Measurements from ENCODE around the gene TAF1L.
"Not testable (repeated sequence)": the region's sequence is repeated elsewhere in the genome, so short reads cannot be mapped to it uniquely, and the experiment has no call there.

Gene TAF1L, protein sequence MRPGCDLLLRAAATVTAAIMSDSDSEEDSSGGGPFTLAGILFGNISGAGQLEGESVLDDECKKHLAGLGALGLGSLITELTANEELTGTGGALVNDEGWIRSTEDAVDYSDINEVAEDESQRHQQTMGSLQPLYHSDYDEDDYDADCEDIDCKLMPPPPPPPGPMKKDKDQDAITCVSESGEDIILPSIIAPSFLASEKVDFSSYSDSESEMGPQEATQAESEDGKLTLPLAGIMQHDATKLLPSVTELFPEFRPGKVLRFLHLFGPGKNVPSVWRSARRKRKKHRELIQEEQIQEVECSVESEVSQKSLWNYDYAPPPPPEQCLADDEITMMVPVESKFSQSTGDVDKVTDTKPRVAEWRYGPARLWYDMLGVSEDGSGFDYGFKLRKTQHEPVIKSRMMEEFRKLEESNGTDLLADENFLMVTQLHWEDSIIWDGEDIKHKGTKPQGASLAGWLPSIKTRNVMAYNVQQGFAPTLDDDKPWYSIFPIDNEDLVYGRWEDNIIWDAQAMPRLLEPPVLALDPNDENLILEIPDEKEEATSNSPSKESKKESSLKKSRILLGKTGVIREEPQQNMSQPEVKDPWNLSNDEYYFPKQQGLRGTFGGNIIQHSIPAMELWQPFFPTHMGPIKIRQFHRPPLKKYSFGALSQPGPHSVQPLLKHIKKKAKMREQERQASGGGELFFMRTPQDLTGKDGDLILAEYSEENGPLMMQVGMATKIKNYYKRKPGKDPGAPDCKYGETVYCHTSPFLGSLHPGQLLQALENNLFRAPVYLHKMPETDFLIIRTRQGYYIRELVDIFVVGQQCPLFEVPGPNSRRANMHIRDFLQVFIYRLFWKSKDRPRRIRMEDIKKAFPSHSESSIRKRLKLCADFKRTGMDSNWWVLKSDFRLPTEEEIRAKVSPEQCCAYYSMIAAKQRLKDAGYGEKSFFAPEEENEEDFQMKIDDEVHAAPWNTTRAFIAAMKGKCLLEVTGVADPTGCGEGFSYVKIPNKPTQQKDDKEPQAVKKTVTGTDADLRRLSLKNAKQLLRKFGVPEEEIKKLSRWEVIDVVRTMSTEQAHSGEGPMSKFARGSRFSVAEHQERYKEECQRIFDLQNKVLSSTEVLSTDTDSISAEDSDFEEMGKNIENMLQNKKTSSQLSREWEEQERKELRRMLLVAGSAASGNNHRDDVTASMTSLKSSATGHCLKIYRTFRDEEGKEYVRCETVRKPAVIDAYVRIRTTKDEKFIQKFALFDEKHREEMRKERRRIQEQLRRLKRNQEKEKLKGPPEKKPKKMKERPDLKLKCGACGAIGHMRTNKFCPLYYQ (N-terminal part only)

DNA sequence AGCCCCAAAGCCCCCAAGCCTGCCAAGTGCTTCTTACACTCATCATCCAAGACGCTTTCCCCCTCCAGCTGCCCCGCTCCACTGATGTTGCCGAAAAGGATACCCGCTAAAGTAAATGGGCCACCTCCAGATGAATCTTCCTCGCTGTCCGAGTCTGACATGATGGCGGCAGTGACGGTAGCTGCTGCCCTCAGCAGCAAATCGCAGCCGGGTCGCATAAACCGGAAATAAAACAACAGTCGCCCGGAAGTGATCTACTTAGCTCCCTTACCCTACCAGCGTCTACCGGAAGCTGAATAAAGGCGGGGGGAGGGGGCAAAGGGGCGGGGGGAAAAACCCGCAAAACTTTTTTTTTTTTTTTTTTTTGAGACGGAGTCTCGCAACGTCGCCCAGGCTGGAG is at the start of gene TAF1L:
TAF1L (minus strand) TSS at position 308 of the 400 bp plus-strand sequence; CDS start at position 218, 90 bp downstream.
- no peak for DNase-seq

DNA sequence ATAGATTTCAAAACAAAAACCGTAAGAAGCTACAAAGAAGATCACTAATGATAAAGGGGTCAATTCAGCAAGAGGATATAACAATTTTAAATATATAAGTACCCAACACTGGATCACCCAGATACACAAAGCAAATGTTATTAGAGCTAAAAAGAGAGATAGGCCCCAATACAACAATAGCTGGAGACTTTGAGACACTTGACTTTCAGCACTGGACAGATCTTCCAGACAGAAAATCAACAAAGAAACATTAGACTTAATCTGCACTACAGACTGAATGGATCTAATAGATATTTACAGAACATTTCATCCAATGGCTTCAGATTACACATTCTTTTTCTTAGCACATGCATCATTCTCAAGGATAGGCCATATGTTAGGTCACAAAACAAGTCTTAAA is 46.3 kb upstream of the TAF1L start:
- DNase-seq = no peak

DNA sequence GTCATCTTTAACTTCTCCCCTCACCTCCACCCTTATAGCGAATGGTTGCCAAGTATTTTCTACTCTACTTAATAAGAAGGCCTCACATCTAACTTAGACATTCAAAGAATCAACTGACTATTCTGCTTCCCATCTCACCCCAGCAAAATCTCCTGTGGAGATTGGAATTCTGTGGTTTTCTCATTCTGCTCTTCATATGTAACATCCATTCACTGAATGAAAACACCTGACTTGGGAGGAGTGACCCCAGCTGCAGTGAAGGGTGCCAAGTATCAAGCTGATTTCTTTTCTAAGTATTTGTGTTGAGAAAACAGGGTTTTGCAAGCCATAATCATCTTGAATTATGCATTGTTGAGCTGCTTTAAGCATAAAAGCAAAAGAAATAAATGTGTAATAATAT is 42.5 kb upstream of the TAF1L start:
- DNase-seq = no peak

DNA sequence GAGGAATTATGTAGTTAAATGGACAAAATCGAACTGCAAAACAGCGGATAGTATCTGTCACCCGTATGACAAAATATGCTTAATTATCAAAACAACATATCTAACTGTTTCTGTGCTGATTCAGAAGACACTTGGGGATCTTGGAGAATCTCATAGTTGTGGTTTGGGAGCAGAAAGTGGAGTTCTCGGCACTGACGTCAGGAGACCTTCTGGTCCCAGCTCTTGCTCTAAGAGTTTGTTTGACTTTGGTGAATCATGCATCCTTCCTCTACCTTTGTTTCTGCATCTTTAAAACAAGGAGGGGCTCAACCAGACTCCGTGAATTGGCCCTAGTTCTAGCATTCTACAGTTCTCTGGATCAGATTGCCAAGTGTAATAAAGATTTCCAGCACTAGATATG is 37.0 kb upstream of the TAF1L start:
- DNase-seq = no peak

DNA sequence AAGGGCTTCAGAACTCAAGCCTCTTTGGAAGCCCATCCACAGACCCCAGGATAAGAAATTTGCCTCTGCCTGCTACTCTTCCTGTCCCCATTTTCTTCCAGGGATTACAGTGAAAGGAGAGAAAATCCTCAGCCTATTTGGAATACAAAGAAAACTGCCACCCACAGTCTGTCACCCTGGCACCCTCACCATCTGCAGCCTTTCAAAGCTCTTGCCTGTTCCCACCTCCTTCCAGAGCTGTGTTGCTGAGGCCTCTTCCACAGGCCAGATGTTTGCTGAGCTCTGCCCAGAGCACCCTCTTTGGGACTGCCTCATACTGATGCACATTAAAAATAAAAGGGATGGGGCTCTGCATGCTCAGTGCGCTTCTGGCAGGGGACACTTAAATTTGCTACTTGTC is 35.9 kb upstream of the TAF1L start:
- DNase-seq = no peak

DNA sequence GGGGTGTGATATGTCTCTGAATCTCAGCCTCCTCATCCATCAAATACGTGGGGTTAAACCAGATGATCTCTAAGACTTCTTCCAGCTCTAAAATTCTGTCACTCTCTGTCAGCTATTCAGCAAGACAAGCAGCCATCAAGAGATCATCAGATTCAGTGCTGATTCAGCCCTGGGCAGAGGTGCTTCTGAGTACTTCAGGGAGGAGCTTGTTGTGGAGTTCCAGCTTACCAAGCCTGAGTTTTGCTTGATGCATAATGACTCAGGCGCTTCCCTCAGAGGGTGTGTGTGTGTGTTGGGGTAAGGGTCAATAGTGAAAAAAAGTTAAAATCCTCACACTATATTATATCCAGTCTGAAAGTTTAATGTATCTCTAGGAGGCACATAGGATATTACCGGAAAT is 29.6 kb upstream of the TAF1L start:
- no peak for DNase-seq

DNA sequence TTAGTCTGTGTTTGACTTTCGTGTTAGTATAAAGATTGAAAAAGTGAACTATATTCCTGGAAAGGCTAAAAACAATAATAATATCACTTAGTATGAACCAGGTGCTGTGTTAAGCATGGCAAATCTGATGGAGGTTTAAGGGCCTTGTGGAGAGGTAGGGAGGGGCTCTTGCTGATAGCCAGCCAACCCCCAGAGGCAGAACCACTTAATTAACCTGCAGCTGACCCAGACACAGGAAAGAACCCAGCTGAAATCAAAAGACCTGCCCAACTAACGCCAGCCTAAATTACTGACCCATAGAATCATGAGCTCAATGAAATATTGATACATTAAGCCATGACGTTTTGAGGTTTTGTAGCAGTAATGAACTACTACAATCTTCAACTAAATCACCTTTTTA is 28.3 kb upstream of the TAF1L start:
- DNase-seq = no peak

DNA sequence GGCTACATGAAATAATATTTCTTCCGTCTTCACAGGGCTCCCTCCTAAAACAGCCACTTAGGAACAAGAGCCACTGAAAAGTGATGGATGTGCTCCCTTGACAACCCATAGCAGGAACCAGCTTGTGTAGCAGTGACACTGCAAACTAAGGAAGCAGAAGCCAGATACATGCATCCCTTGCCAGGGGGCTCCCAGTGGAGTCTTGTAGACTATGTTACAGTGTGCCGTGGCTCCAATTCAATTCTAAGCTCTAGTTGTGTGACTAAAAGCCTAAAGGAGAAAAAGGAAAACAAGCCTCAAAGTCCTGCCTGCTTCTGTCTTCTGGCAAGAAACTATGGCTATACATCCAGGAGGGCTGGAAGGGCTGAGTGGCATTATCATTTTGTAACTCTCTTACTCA is 12.2 kb upstream of the TAF1L start:
- DNase-seq = no peak

DNA sequence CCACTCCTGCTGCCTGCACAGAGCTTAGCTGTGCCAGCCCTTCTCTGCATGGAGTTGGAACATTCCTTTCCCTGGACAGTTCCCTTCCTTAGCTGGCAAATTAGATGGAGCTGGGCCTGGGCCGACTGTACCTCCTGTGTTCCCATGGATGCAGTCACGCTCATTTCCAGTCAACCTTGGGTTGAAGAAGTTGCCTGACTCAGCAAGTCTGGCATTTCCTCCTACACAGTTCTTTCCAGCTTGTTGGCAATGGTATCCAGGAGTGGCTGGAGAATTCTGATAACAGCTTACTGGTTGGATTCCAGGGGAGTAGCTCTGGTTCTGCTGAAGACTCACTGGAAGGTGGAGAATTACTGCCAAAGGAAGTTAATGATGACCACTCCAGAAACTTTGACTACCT is 9.2 kb upstream of the TAF1L start:
- DNase-seq = no peak

DNA sequence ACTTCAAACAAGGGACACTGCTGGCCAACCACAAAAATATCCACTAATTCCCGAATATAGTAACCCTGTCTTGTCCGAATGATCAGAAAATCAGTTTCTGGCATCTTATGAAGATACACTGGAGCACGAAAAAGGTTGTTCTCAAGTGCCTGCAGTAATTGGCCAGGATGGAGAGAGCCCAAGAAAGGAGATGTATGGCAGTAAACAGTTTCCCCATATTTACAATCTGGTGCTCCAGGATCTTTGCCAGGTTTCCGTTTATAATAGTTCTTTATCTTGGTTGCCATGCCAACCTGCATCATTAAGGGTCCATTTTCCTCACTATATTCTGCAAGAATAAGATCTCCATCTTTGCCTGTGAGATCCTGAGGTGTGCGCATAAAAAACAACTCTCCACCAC is 2.3 kb downstream of the TAF1L start:
- DNase-seq = not testable (repeated sequence)

DNA sequence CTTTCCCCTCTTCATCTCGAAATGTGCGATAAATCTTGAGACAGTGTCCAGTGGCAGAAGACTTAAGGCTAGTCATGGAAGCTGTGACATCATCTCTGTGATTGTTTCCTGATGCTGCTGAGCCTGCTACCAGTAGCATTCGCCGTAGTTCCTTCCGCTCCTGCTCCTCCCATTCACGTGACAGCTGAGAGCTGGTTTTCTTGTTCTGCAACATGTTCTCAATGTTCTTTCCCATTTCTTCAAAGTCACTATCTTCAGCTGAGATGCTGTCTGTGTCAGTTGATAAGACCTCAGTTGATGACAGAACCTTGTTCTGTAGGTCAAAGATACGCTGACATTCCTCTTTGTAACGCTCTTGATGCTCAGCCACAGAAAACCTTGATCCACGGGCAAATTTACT is 3.5 kb downstream of the TAF1L start:
- DNase-seq = no peak

DNA sequence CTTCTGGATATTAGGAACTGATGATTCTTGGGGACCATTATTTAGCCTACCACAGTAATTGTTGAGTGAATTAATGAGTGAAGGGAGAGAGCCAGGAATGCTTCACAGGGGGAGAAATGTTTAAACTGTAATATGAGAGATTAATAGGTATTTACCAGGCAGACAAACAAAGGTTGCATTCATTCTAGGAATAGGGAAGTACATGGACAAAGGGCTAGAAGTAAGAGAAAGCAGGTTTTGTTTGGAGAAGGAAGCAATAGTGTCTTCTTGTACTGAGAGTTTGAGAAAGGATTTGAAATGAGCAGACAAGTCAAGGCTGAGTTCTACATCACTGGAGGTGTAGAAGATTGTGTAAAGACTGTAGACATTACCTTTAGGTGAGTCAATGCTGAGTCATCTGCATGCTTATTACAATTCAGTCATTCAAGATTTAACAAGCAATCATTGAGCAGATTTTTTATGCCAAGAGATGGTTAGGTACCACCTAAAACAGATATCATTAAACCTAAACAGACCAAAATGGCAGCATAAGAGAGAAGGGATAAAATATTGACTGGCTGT is 8.0 kb downstream of the TAF1L start:
- DNase-seq = no peak

DNA sequence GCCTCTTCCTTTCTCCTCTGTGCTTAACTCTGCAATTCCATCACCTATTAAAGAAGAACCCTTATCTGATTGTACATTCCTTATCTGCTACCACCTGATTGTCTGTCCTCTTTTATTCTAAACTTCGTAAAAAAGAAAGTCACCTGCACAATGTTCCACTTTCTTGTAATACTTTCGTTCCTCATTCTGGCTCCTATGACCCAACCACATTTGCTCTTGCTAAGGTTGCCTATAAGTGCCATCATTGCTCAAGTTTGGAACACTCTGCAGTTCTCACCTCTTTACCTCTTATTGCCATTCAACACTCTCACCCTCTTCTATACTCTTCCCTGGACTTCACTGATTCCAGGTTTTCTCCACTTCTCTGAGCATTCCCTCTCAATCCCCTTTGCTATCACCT is 10.1 kb downstream of the TAF1L start:
- no peak for DNase-seq

DNA sequence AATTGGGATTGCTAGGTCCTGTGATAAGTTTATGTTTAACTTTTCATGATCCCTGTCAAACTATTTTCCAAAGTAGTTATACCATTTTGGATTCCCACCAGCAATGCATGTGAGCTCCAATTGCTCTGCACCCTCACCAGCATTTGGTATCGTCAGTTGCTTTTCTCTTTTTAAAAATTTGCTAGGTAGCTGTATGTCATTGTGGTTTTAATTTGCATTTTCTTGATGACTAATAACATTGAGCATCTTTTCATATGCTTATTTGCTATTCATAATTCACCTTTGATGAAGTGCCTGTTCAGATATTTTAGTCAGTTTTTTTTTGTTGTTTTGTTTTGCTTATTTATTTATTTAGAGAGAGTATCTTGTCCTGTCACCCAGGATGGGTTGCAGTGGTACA is 12.5 kb downstream of the TAF1L start:
- no peak for DNase-seq

DNA sequence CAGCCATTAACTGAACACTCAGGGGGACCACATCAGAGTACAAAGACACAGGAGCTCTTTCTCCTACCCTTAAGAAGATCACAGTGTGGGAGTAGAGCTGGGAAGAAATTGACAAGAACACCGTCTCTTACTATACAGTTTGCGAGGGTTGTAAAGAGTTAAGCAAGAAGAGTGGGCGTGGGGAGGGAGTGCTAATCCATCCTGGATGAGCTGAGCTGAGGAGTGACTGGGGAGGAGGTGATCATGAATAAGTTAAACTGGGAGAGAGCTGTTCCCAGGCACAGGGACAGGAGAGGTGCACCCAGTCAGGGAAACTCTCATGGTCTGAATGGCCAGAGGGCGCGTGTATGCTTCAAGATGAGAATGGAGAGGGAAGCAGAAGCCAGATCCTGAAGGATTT is 17.2 kb downstream of the TAF1L start:
- DNase-seq = no peak

DNA sequence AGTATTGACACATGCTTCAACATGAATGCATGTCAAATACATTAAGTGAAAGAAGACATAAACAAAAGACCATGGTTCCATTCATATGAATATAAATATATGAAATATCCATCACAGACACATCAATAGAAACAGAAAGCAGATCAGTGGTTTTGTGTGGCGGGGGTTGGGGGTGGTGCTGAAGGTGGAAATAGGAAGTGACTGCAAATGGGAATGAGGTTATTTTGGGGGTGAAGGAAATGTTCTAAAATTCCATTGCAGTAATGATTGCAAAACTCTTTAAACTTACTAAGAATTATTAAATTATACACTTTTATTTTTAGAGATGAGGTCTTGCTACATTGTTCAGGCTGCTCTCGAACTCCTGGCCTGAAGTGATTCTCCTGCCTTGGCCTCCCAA is 28.7 kb downstream of the TAF1L start:
- no peak for DNase-seq

DNA sequence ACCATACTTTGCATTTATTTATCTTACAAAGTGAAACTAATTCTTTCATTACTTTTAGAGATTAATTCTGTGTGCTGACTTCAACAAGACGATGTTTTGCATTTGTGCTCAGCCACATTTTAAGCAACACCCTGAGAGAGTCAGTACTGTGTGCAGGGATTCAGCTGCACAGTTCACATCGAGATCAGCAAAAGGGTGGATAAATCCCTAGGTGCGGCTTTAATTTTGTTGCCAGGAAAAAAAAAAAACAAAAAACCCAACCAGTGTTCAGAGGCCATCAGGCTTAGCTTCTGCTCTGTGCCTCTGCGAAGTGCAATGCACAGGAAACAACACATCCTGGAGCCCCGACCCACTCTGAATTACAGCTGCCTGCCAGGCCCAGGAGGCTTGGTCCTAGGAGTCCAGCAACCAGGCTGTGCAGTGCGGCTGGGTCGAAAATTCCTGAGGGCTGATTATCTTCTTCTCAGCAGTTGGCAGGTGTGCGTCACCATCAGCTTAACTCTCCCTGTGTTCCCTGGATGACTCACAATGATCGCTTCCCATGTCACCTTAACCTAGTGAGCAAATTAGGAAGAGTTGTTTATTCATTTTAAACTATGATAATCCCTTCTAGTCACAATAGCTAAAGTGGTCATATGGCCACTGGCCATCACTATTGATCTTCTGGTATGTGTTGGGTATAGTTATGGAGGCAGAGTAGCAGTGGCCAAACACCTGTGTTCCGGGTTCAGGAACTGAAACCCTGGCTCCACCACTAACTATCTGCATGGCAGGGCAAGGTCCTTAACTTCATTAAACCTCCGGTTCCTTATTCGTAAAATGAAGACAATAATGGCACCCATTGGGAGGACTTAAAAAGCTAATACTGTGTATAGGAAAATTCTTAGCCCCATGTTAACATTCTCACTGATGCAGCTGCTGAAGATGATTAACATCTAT is 31.3 kb downstream of the TAF1L start:
- DNase-seq = no peak

DNA sequence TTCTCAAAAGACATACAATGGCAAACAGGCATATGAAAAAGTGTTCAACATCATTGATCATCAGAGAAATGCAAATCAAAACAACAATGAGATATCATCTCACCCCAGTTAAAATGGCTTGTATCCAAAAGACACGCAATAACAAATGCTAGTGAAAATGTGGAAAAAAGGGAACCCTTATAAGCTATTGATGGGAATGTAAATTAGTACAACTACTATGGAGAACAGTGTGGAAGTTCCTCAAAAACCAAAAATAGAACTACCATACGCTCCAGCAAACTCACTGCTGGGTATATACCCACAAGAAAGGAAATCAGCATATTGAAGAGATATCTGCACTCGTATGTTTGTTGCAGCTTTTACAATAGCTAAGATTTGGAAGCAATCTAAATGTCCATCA is 36.4 kb downstream of the TAF1L start:
- DNase-seq = not testable (repeated sequence)

DNA sequence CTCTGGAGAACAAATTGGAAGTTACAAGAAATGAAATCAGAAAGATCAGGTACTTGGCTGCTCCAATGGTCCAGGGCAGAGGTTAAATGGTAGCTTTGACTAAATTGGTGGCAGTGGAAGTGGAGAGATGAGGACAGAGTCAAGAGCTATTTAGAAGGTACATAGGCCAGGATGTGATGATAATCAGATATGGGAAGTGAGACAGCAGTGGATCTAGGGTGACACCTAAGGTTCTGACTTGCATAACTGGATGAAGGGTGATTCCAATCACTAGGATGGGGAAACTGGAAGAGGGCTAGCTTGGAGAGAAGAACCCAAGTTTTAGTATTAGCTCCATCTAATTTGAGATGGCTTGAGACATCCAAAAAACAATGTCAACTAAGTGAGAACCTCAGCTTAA is 38.5 kb downstream of the TAF1L start:
- DNase-seq = no peak

DNA sequence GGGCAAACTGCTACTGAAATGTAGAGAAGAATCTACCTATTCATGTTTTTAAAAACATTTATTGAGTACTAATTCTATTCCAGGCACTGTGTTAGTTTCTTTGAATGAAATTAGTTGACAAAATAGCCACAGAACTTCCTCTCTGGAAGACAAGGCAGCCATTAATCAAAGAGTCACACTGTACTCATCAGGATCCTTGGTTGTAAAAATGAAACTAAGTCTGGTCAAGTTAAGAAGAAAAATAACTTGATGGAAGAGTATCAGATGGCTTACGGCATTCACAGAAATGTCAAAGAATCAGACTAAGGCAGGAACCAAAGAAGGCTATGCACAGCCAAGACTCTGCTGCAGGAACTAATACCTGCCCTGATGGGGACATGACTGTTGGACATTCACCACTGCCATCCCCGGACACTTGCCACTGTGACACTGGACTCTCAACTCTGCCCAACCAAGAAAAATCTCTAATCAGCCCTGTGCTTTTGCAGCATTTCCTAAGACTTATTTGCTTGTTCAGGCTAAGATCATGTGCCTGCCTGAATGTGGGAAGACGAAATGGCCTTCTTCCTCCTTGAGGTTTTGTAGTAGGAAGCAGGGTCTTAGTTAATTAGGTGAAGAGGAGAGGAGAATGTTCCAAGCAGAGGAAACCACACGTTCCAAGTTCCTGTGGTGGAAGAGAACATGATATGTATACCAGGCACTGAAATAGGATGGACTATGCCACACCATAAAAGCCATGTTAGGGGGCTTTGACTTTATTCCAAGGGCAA is 39.2 kb downstream of the TAF1L start:
- DNase-seq = no peak

DNA sequence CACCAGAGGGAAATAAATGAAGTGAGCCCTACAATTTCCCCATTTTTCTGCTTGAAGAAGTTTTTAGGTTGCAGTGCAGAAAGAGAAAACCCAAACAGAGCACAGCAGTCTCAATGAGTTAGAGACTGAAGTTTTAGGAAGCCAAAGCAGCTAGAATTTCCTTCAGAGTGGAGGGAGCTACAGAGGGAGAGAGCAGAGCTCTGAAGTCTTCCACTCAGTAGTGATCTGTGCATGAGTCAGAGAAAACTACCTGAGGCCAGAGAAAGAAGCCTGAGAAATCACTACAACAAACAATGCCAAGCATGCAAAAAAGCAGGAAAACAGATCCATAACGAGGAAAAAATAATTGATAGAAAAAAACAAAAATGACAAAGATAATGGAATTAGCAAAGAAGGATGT is 44.6 kb downstream of the TAF1L start:
- no peak for DNase-seq

Data from NCI-H1694 treated with DMSO at 0.1 percent for 48 hours (cell line).